ENCODE results near the gene ZBTB11.

DNA sequence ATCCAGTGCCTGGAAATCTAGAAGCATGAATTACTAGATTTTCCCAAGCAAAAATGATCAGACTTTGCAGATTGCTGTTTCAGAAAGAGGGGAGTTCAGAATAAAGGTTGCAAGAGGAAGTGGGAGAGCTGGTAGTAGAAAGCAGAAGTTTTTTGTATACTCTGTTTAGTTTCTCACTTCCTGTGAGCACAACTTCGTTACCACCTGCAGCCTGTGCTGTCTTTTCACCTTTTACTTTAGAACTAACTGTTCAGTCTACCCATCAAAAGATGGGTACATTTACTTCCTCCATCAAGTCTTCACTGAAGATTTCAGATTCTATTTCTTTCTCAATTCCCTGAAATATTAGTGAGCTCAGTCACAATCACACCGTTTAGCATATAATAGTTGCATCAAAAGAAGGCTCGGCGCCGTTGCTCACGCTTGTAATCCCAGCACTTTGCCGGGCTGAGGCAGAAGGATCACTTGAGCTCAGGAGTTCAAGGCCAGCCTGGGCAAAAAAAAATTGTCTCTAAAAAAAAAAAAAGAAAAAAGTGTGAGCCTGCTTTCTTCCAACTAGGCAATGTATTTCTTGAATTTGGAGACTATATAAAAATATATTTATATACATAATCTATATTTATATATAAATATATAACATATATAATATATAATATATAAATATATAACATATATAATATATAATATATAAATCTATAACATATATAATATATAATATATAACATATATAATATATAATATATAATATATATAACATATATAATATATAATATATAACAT lies 45.7 kb upstream of the ZBTB11 start:
- TF ChIP-seq EZH2 (IDR thresholded peaks at IDR 0.05; ENCODE audit: low read depth, unreplicated experiment) (no peak), CTCF (conservative IDR thresholded peaks at IDR 0.05; ENCODE audit: low read depth in 2 of 2) (no peak), EZH2phosphoT487 (IDR thresholded peaks at IDR 0.05; ENCODE audit: unreplicated experiment) (no peak), CREB1 (CRISPR knock-in tag; IDR thresholded peaks at IDR 0.05; ENCODE audit: low read depth) (no peak), JUNB (IDR thresholded peaks at IDR 0.05; ENCODE audit: unreplicated experiment) (no peak), POLR2AphosphoS5 (IDR thresholded peaks at IDR 0.05; ENCODE audit: low read depth) (no peak), NANOG (IDR thresholded peaks at IDR 0.05; ENCODE audit: borderline replicate concordance) (no peak), ETS1 (IDR thresholded peaks at IDR 0.05) (no peak), ZNF331 (CRISPR knock-in tag; IDR thresholded peaks at IDR 0.05; ENCODE audit: low read depth) (no peak), STAT1 (IDR thresholded peaks at IDR 0.05; ENCODE audit: unreplicated experiment) (no peak), ZNF114 (CRISPR knock-in tag; IDR thresholded peaks at IDR 0.05) (no peak)
- TF ChIP-seq, protein P1, sequence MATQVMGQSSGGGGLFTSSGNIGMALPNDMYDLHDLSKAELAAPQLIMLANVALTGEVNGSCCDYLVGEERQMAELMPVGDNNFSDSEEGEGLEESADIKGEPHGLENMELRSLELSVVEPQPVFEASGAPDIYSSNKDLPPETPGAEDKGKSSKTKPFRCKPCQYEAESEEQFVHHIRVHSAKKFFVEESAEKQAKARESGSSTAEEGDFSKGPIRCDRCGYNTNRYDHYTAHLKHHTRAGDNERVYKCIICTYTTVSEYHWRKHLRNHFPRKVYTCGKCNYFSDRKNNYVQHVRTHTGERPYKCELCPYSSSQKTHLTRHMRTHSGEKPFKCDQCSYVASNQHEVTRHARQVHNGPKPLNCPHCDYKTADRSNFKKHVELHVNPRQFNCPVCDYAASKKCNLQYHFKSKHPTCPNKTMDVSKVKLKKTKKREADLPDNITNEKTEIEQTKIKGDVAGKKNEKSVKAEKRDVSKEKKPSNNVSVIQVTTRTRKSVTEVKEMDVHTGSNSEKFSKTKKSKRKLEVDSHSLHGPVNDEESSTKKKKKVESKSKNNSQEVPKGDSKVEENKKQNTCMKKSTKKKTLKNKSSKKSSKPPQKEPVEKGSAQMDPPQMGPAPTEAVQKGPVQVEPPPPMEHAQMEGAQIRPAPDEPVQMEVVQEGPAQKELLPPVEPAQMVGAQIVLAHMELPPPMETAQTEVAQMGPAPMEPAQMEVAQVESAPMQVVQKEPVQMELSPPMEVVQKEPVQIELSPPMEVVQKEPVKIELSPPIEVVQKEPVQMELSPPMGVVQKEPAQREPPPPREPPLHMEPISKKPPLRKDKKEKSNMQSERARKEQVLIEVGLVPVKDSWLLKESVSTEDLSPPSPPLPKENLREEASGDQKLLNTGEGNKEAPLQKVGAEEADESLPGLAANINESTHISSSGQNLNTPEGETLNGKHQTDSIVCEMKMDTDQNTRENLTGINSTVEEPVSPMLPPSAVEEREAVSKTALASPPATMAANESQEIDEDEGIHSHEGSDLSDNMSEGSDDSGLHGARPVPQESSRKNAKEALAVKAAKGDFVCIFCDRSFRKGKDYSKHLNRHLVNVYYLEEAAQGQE (IDR thresholded peaks at IDR 0.05; ENCODE audit: unreplicated experiment) = no peak
- TF ChIP-seq, protein P2, sequence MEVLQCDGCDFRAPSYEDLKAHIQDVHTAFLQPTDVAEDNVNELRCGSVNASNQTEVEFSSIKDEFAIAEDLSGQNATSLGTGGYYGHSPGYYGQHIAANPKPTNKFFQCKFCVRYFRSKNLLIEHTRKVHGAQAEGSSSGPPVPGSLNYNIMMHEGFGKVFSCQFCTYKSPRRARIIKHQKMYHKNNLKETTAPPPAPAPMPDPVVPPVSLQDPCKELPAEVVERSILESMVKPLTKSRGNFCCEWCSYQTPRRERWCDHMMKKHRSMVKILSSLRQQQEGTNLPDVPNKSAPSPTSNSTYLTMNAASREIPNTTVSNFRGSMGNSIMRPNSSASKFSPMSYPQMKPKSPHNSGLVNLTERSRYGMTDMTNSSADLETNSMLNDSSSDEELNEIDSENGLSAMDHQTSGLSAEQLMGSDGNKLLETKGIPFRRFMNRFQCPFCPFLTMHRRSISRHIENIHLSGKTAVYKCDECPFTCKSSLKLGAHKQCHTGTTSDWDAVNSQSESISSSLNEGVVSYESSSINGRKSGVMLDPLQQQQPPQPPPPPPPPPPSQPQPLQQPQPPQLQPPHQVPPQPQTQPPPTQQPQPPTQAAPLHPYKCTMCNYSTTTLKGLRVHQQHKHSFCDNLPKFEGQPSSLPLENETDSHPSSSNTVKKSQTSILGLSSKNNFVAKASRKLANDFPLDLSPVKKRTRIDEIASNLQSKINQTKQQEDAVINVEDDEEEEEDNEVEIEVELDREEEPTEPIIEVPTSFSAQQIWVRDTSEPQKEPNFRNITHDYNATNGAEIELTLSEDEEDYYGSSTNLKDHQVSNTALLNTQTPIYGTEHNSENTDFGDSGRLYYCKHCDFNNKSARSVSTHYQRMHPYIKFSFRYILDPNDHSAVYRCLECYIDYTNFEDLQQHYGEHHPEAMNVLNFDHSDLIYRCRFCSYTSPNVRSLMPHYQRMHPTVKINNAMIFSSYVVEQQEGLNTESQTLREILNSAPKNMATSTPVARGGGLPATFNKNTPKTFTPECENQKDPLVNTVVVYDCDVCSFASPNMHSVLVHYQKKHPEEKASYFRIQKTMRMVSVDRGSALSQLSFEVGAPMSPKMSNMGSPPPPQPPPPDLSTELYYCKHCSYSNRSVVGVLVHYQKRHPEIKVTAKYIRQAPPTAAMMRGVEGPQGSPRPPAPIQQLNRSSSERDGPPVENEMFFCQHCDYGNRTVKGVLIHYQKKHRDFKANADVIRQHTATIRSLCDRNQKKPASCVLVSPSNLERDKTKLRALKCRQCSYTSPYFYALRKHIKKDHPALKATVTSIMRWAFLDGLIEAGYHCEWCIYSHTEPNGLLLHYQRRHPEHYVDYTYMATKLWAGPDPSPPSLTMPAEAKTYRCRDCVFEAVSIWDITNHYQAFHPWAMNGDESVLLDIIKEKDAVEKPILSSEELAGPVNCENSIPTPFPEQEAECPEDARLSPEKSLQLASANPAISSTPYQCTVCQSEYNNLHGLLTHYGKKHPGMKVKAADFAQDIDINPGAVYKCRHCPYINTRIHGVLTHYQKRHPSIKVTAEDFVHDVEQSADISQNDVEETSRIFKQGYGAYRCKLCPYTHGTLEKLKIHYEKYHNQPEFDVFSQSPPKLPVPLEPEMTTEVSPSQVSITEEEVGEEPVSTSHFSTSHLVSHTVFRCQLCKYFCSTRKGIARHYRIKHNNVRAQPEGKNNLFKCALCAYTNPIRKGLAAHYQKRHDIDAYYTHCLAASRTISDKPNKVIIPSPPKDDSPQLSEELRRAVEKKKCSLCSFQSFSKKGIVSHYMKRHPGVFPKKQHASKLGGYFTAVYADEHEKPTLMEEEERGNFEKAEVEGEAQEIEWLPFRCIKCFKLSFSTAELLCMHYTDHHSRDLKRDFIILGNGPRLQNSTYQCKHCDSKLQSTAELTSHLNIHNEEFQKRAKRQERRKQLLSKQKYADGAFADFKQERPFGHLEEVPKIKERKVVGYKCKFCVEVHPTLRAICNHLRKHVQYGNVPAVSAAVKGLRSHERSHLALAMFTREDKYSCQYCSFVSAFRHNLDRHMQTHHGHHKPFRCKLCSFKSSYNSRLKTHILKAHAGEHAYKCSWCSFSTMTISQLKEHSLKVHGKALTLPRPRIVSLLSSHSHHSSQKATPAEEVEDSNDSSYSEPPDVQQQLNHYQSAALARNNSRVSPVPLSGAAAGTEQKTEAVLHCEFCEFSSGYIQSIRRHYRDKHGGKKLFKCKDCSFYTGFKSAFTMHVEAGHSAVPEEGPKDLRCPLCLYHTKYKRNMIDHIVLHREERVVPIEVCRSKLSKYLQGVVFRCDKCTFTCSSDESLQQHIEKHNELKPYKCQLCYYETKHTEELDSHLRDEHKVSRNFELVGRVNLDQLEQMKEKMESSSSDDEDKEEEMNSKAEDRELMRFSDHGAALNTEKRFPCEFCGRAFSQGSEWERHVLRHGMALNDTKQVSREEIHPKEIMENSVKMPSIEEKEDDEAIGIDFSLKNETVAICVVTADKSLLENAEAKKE (CRISPR knock-in tag; IDR thresholded peaks at IDR 0.05) = no peak

Measured in GM23338 (cell line).